ENCODE measurements around the gene PLXND1.
A peak's percentile ranks its signal among the peaks of the same experiment; 100 is the strongest.

Gene PLXND1

GRCh38 chr3:129579991-129580390, 26.5 kb downstream of the PLXND1 start:
- in situ Hi-C loops (cut with MboI; ENCODE audit: low pct_unique_long_range_greater_than_20kb, low sequenced_read_pairs, unreplicated experiment): no loop called here
- DNase-seq (ENCODE audit: low spot score): no peak
- TF ChIP-seq CTCF (IDR thresholded peaks at IDR 0.05; ENCODE audit: extremely low read depth, insufficient read depth, missing control alignments): no peak

GRCh38 chr3:129577925-129578786, 28.3 kb downstream of the PLXND1 start:
- DNase-seq (ENCODE audit: low spot score): peak; percentile 62
- in situ Hi-C loops (cut with MboI; ENCODE audit: low pct_unique_long_range_greater_than_20kb, low sequenced_read_pairs, unreplicated experiment): no loop called here
- no peak for TF ChIP-seq CTCF (IDR thresholded peaks at IDR 0.05; ENCODE audit: extremely low read depth, insufficient read depth, missing control alignments)

- DNase-seq (ENCODE audit: low spot score): no peak
- in situ Hi-C loops (cut with MboI; ENCODE audit: low pct_unique_long_range_greater_than_20kb, low sequenced_read_pairs, unreplicated experiment): no loop called here
- TF ChIP-seq CTCF (IDR thresholded peaks at IDR 0.05; ENCODE audit: extremely low read depth, insufficient read depth, missing control alignments): no peak
Observed at GRCh38 chr3:129577366-129577765, 29.1 kb downstream of the PLXND1 start.

GRCh38 chr3:129576514-129577352, 29.7 kb downstream of the PLXND1 start:
- peak; percentile 67 for DNase-seq (ENCODE audit: low spot score)
- in situ Hi-C loops (cut with MboI; ENCODE audit: low pct_unique_long_range_greater_than_20kb, low sequenced_read_pairs, unreplicated experiment): no loop called here
- TF ChIP-seq CTCF (IDR thresholded peaks at IDR 0.05; ENCODE audit: extremely low read depth, insufficient read depth, missing control alignments): no peak

- in situ Hi-C loops (cut with MboI; ENCODE audit: low pct_unique_long_range_greater_than_20kb, low sequenced_read_pairs, unreplicated experiment): no loop called here
- no peak for DNase-seq (ENCODE audit: low spot score)
- no peak for TF ChIP-seq CTCF (IDR thresholded peaks at IDR 0.05; ENCODE audit: extremely low read depth, insufficient read depth, missing control alignments)
Observed at GRCh38 chr3:129575997-129576384, 30.5 kb downstream of the PLXND1 start.

GRCh38 chr3:129575233-129575996, 31.1 kb downstream of the PLXND1 start:
- no peak for DNase-seq (ENCODE audit: low spot score)
- in situ Hi-C loops (cut with MboI; ENCODE audit: low pct_unique_long_range_greater_than_20kb, low sequenced_read_pairs, unreplicated experiment): no loop called here
- TF ChIP-seq CTCF (IDR thresholded peaks at IDR 0.05; ENCODE audit: extremely low read depth, insufficient read depth, missing control alignments): no peak

Data from GM13977 (cell line).